H1 (cell line): ENCODE data around the gene FASN. TPM values are rescaled to one million over a fixed set of nuclear protein-coding genes. Genes with fewer than 3 reads are reported as not detected.
A peak's percentile ranks its signal among the peaks of the same experiment; 100 is the strongest.

Experiments used
- CTCF ChIA-PET: fragments of 300-600 bp; sonication (Branson Sonifier 250); formaldehyde crosslinking; loops from one replicate; lab custom pipeline; 2021; ENCODE audit not compliant: partially characterized antibody; lab: Charles Lee
- POLR2A ChIA-PET: fragments of 300-600 bp; sonication (Branson Sonifier 250); formaldehyde crosslinking; loops from one replicate; lab custom pipeline; 2021; ENCODE audit warnings: inconsistent platforms; ENCODE audit not compliant: partially characterized antibody; lab: Charles Lee
- DNase-seq, 2 experiments: peaks; one replicate each; pipeline versions ENCODE4 v3.0.0 to v3.0.0-alpha.2; 2010 to 2022; ENCODE audit warnings: low spot score in 2 of 2, low read depth in 1 of 2, mixed read lengths in 1 of 2
- FAIRE-seq: peaks from 2 replicates; lab custom pipeline; 2011; peaks lifted over from hg19 to GRCh38; lab: Jason Lieb, UNC
- H2AFZ ChIP-seq: 2 replicates; pipeline ENCODE4 v1.8.1; 2012; ENCODE audit warnings: low read length, inconsistent platforms
- H2AK5ac ChIP-seq: 2 replicates; pipeline ENCODE4 v1.6.1; 2013; ENCODE audit warnings: low read depth, low read length
- H2BK120ac ChIP-seq: replicated peaks from 2 replicates; pipeline ENCODE3; 2013; ENCODE audit warnings: low read depth, low read length, inconsistent platforms
- H2BK12ac ChIP-seq: 2 replicates; pipeline ENCODE4 v1.6.1; 2013; ENCODE audit warnings: low read depth, low read length
- H2BK15ac ChIP-seq: 2 replicates; pipeline ENCODE4 v1.6.1; 2013; ENCODE audit warnings: low read length
- H2BK20ac ChIP-seq: 2 replicates; pipeline ENCODE4 v1.6.1; 2013; ENCODE audit warnings: low read length
- H2BK5ac ChIP-seq: 2 replicates; pipeline ENCODE4 v1.6.1; 2013; ENCODE audit warnings: low read depth, low read length
- H3K14ac ChIP-seq: 2 replicates; pipeline ENCODE4 v1.6.1; 2013; ENCODE audit warnings: inconsistent platforms; ENCODE audit not compliant: insufficient read length
- H3K18ac ChIP-seq: 2 replicates; pipeline ENCODE4 v1.6.1; 2013; ENCODE audit warnings: low read length; ENCODE audit errors: extremely low read depth
- H3K23ac ChIP-seq: 2 replicates; pipeline ENCODE4 v1.6.1; 2013; ENCODE audit warnings: inconsistent platforms; ENCODE audit not compliant: insufficient read length
- H3K23me2 ChIP-seq: 2 replicates; pipeline ENCODE4 v1.6.1; 2013; ENCODE audit warnings: low read depth, low read length
- H3K27ac ChIP-seq: 2 replicates; pipeline ENCODE4 v1.6.1; 2011; ENCODE audit warnings: low read depth, low read length, inconsistent platforms
- H3K27me3 ChIP-seq, 4 experiments: replicated peaks in 1 of 4; 1 replicate in 1 of 4; 2 replicates in 3 of 4; pipeline versions ENCODE4 v1.6.1 to v1.8.1; 2011 to 2013; ENCODE audit warnings: low read length in 3 of 4, mild to moderate bottlenecking in 3 of 4, inconsistent platforms in 2 of 4, mixed read lengths in 2 of 4, moderate library complexity in 1 of 4; ENCODE audit not compliant: control insufficient read depth in 3 of 4, insufficient read depth in 3 of 4; ENCODE audit errors: extremely low read depth in 1 of 4
- H3K36me3 ChIP-seq, 4 experiments: 2 replicates each; pipeline versions ENCODE4 v1.6.1 to v1.8.1; 2011 to 2013; ENCODE audit warnings: mild to moderate bottlenecking in 4 of 4, low read length in 3 of 4, moderate library complexity in 2 of 4, control low read depth in 1 of 4, inconsistent platforms in 1 of 4; ENCODE audit not compliant: insufficient read depth in 4 of 4, control insufficient read depth in 2 of 4
- H3K4ac ChIP-seq: replicated peaks from 2 replicates; pipeline ENCODE3; 2013; ENCODE audit warnings: low read length, low read depth, mixed read lengths, inconsistent platforms; ENCODE audit not compliant: insufficient read length
- H3K4me1 ChIP-seq, 4 experiments: replicated peaks in 1 of 4; 1 replicate in 1 of 4; 2 replicates in 3 of 4; pipeline versions ENCODE4 v1.6.1 to v1.8.1; 2011 to 2013; ENCODE audit warnings: low read length in 3 of 4, inconsistent platforms in 2 of 4, mixed read lengths in 1 of 4; ENCODE audit not compliant: insufficient read depth in 4 of 4, control insufficient read depth in 3 of 4
- H3K4me2 ChIP-seq, 2 experiments: 2 replicates each; pipeline versions ENCODE4 v1.6.1 to v1.8.1; 2011 to 2013; ENCODE audit warnings: low read depth in 2 of 2, low read length in 2 of 2, control low read depth in 1 of 2, inconsistent platforms in 1 of 2, mild to moderate bottlenecking in 1 of 2; ENCODE audit not compliant: insufficient read depth in 1 of 2
- H3K4me3 ChIP-seq, 4 experiments: fragments of 200-600, 300-600 bp in 1 of 4; sonication (generic), shearing (Covaris generic), sonication (Bioruptor Twin) in 1 of 4; 2 replicates each; pipeline versions ENCODE4 v1.5.1 to v1.8.1; 2011 to 2016; ENCODE audit warnings: low read length in 4 of 4, low read depth in 3 of 4, control low read depth in 2 of 4, inconsistent platforms in 2 of 4, mild to moderate bottlenecking in 2 of 4, mixed read lengths in 1 of 4, moderate library complexity in 1 of 4; ENCODE audit not compliant: insufficient read depth in 2 of 4; ENCODE audit errors: extremely low read depth in 1 of 4
- H3K56ac ChIP-seq: replicated peaks from 2 replicates; pipeline ENCODE3; 2013; ENCODE audit warnings: low read depth, mild to moderate bottlenecking, mixed read lengths, low read length, inconsistent platforms; ENCODE audit not compliant: insufficient read length
- H3K79me1 ChIP-seq: 2 replicates; pipeline ENCODE4 v1.6.1; 2013; ENCODE audit warnings: low read depth, low read length, control low read depth
- H3K79me2 ChIP-seq, 2 experiments: 2 replicates each; pipeline versions ENCODE4 v1.6.1 to v1.8.1; 2012 to 2013; ENCODE audit warnings: low read length in 2 of 2, mild to moderate bottlenecking in 2 of 2, inconsistent platforms in 1 of 2; ENCODE audit not compliant: insufficient read depth in 2 of 2, control insufficient read depth in 1 of 2
- H3K9ac ChIP-seq, 4 experiments: replicated peaks in 1 of 4; 1 replicate in 1 of 4; 2 replicates in 3 of 4; pipeline versions ENCODE4 v1.6.1 to v1.8.1; 2011 to 2013; ENCODE audit warnings: low read depth in 3 of 4, low read length in 3 of 4, control low read depth in 2 of 4, mild to moderate bottlenecking in 2 of 4, moderate library complexity in 2 of 4, inconsistent platforms in 1 of 4; ENCODE audit errors: extremely low read depth in 1 of 4
- H3K9me3 ChIP-seq, 2 experiments: 2 replicates each; pipeline versions ENCODE4 v1.6.1 to v1.8.1; 2012 to 2013; ENCODE audit warnings: mild to moderate bottlenecking in 2 of 2, moderate library complexity in 2 of 2, control low read depth in 1 of 2, inconsistent platforms in 1 of 2, low read depth in 1 of 2, low read length in 1 of 2, mixed read lengths in 1 of 2; ENCODE audit not compliant: insufficient read depth in 2 of 2
- H4K20me1 ChIP-seq, 2 experiments: replicated peaks in 1 of 2; 2 replicates each; pipeline versions ENCODE3 to v1.8.1; 2011 to 2013; ENCODE audit warnings: inconsistent platforms in 2 of 2, low read length in 2 of 2, mild to moderate bottlenecking in 1 of 2; ENCODE audit not compliant: insufficient read depth in 2 of 2, control insufficient read depth in 1 of 2
- H4K5ac ChIP-seq: 2 replicates; pipeline ENCODE4 v1.6.1; 2013; ENCODE audit warnings: low read length, low read depth, mixed read lengths, inconsistent platforms; ENCODE audit not compliant: insufficient read length
- H4K8ac ChIP-seq: 2 replicates; pipeline ENCODE4 v1.8.0; 2013; ENCODE audit warnings: mild to moderate bottlenecking, moderate library complexity, low read length, inconsistent platforms; ENCODE audit not compliant: insufficient read depth; ENCODE audit errors: extremely low read depth
- H4K91ac ChIP-seq: replicated peaks from 2 replicates; pipeline ENCODE3; 2013; ENCODE audit warnings: low read length, mixed read lengths, inconsistent platforms; ENCODE audit not compliant: insufficient read length
- GABPA ChIP-seq: IDR thresholded peaks from 2 replicates; pipeline ENCODE4 v1.6.1; 2011; ENCODE audit warnings: mild to moderate bottlenecking, low read length, moderate library complexity, borderline replicate concordance; ENCODE audit not compliant: insufficient read depth
- RAD21 ChIP-seq, 2 experiments: IDR thresholded peaks in 1 of 2; conservative IDR thresholded peaks in 1 of 2; 2 replicates each; pipeline ENCODE4 v1.6.1; 2011; ENCODE audit warnings: low read depth in 2 of 2, low read length in 2 of 2, improper control_type of control experiment in 1 of 2, inconsistent platforms in 1 of 2, mild to moderate bottlenecking in 1 of 2, moderate library complexity in 1 of 2
- SIN3A ChIP-seq, 2 experiments: IDR thresholded peaks in 1 of 2; conservative IDR thresholded peaks in 1 of 2; 2 replicates each; pipeline ENCODE4 v1.6.1; 2011 to 2012; ENCODE audit warnings: low read length in 2 of 2, improper control_type of control experiment in 1 of 2, low read depth in 1 of 2, mild to moderate bottlenecking in 1 of 2
- WGBS, 2 experiments: shearing (Covaris generic) in 1 of 2; methylation state at CpG; one replicate each; pipeline versions ENCODE4 v1.1.6 to v1.1.7; 2013 to 2015; ENCODE audit warnings: low lambda C conversion rate in 2 of 2, mixed read lengths in 2 of 2, inconsistent platforms in 1 of 2, low coverage in 1 of 2, missing lambda C conversion rate in 1 of 2; ENCODE audit not compliant: insufficient replicate concordance in 2 of 2, insufficient coverage in 1 of 2, insufficient read length in 1 of 2; ENCODE audit errors: extremely low coverage in 1 of 2, missing lambda C conversion rate in 1 of 2; 5-methylcytosine and 5-hydroxymethylcytosine counted together
- polyA plus RNA-seq, 7 experiments: library from polyadenylated mRNA; depleted of rRNA in 3 of 7; stranded (reverse) in 5 of 7; unstranded in 2 of 7; fragments of >200 nt in 5 of 7; fragments of 200-250 nt in 2 of 7; gene quantifications; 1 replicate in 5 of 7; 2 replicates in 1 of 7; 4 replicates in 1 of 7; pipeline versions ENCODE4 v1.2.1 to v1.2.3, GENCODE V29; 2011 to 2013; ENCODE audit warnings: missing spikeins in 2 of 7, mixed read lengths in 2 of 7
- total RNA-seq: library from RNA; stranded (reverse); fragmentation: NEBNext Ultra II Directional; extraction: Animal tissue kit (Norgen Biotek cat#: 25700); gene quantifications from 2 replicates; pipeline ENCODE4 v1.2.1, GENCODE V29; 2021
- TF ChIP-seq, protein P1 (sequence below): IDR thresholded peaks from 2 replicates; pipeline ENCODE4 v1.6.1; 2012; ENCODE audit warnings: low read length, inconsistent platforms
- TF ChIP-seq, protein P2 (sequence below), 3 experiments: IDR thresholded peaks; 1 replicate in 2 of 3; 2 replicates in 1 of 3; pipeline versions ENCODE4 v1.5.1 to v1.6.1; 2011; ENCODE audit warnings: low read length in 3 of 3, mild to moderate bottlenecking in 3 of 3, inconsistent platforms in 2 of 3, low read depth in 1 of 3, moderate library complexity in 1 of 3; ENCODE audit not compliant: insufficient read depth in 1 of 3; ENCODE audit errors: control extremely low read depth in 1 of 3
- TF ChIP-seq, protein P3 (sequence below): IDR thresholded peaks from 2 replicates; pipeline ENCODE4 v1.6.1; 2012; ENCODE audit warnings: inconsistent platforms

FASN gene
- total and polyA plus RNA-seq, 2 of the 8 experiments (the other 6 are each of a cell fraction or from before 2014, with no cell fraction given): 143 to 561 TPM

DNA sequence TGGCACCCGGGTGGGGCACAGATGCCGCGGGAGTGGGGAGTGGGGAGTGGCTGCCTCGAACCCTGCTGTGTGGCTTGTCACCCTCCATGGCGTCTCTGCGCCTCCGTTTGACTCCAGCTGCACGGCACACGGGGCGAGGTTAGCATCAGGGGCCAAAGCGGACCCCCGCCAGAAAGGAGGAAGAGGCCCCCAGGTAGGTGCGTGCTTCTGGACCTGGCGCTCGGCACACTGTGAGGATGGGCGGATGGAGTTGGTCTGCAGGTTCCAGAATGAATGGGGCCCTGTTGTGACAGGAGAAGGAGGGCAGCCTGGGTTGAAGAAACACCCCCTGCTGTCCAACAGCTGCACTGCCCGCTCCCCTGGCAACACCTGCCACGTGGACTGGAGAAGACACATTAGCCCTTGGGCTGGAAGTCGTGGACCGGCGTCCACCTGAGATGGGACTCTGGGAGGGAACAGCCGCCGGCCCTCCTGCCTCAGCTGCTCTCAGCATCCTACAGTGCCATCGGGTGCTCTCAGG is 9.4 kb upstream of the FASN start:
- Histone ChIP-seq H2AK5ac (no peak overlapping the region), H2BK15ac (no peak overlapping the region), H2BK5ac (no peak overlapping the region), H3K79me2 (no peaks in the 10 kb centered on the region), H2BK20ac (no peak overlapping the region), H3K9me3 (no peaks in the 10 kb centered on the region), H2BK12ac (no peak overlapping the region), H3K23me2 (no peaks in the 10 kb centered on the region), H3K79me1 (no peaks in the 10 kb centered on the region), H3K27ac (no peak overlapping the region), H3K56ac (no peak overlapping the region), H4K91ac (no peak overlapping the region), H2BK120ac (no peak overlapping the region), H3K27me3 (no peaks in the 10 kb centered on the region), H3K4me1 (peaks cover 0 to 37% (median 31%) of the 10 kb centered on the region in 4 experiments; a peak in 6 of 7 replicates), H3K14ac (no peak overlapping the region), H3K9ac (no peak overlapping the region), H3K4me2 (no peak overlapping the region), H3K4me3 (no peak overlapping the region), H4K8ac (no peak overlapping the region), H3K18ac (no peak overlapping the region), H4K20me1 (peaks cover 0 to 2% of the 10 kb centered on the region in 2 experiments), H3K23ac (no peak overlapping the region), H2AFZ (no peak overlapping the region), H3K4ac (no peak overlapping the region), H4K5ac (no peak overlapping the region), H3K36me3 (no peaks in the 10 kb centered on the region)
- FAIRE-seq: no peak
- DNase-seq: peak in 1 of 2 experiments; percentile 48
- 79% methylated on average over 16 of the region's 24 CpGs; no CpG with 5 or more reads in 1 of the 2 experiments for WGBS, 2 experiments
- CTCF ChIA-PET: interaction anchor here (0.9 to 6.5 kb wide), 13 partner anchors 10 to 77 kb away, joined by 3 to 61 read pairs (median 5); partner anchors contain the start of gene DCXR
- POLR2A ChIA-PET: interaction anchor here (1.4 to 2.4 kb wide), 5 partner anchors 9 to 77 kb away, joined by 3 to 14 read pairs (median 7); partner anchors contain the start of genes FASN and RAC3
- TF ChIP-seq, protein P1, sequence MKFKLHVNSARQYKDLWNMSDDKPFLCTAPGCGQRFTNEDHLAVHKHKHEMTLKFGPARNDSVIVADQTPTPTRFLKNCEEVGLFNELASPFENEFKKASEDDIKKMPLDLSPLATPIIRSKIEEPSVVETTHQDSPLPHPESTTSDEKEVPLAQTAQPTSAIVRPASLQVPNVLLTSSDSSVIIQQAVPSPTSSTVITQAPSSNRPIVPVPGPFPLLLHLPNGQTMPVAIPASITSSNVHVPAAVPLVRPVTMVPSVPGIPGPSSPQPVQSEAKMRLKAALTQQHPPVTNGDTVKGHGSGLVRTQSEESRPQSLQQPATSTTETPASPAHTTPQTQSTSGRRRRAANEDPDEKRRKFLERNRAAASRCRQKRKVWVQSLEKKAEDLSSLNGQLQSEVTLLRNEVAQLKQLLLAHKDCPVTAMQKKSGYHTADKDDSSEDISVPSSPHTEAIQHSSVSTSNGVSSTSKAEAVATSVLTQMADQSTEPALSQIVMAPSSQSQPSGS: no peak
- TF ChIP-seq GABPA (0 out of 2 replicates have a peak, but pooled peaks have one; percentile 31), SIN3A (conservative IDR thresholded peaks at IDR 0.05 in 1 of 2, IDR thresholded peaks at IDR 0.05 in 1 of 2; ENCODE audit: low read depth in 1 of 2, low read length in 2 of 2) (0 out of 4 replicates have a peak, but pooled peaks of 1 of the 2 experiments have one; percentile 21), RAD21 (IDR thresholded peaks at IDR 0.05 in 1 of 2, conservative IDR thresholded peaks at IDR 0.05 in 1 of 2; ENCODE audit: low read depth in 2 of 2, low read length in 2 of 2) (peak in 1 of 2 experiments; percentile 17; a peak in 1 of 4 replicates)
- TF ChIP-seq, protein P2, sequence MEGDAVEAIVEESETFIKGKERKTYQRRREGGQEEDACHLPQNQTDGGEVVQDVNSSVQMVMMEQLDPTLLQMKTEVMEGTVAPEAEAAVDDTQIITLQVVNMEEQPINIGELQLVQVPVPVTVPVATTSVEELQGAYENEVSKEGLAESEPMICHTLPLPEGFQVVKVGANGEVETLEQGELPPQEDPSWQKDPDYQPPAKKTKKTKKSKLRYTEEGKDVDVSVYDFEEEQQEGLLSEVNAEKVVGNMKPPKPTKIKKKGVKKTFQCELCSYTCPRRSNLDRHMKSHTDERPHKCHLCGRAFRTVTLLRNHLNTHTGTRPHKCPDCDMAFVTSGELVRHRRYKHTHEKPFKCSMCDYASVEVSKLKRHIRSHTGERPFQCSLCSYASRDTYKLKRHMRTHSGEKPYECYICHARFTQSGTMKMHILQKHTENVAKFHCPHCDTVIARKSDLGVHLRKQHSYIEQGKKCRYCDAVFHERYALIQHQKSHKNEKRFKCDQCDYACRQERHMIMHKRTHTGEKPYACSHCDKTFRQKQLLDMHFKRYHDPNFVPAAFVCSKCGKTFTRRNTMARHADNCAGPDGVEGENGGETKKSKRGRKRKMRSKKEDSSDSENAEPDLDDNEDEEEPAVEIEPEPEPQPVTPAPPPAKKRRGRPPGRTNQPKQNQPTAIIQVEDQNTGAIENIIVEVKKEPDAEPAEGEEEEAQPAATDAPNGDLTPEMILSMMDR (IDR thresholded peaks at IDR 0.05; ENCODE audit: control extremely low read depth in 1 of 3, insufficient read depth in 1 of 3, low read depth in 1 of 3, low read length in 3 of 3): peak; percentile 20 to 50 (median 46); a peak in 2 of 4 replicates
- TF ChIP-seq, protein P3, sequence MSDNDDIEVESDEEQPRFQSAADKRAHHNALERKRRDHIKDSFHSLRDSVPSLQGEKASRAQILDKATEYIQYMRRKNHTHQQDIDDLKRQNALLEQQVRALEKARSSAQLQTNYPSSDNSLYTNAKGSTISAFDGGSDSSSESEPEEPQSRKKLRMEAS: peak; percentile 68
